T-helper 2 cell treated with Interferon-gamma antibody and Interleukin-4, amounts not matched to agents 5 μg/mL and 100 μg/mL, for 36 hours (primary cell): ENCODE measurements around the gene ST6GALNAC2.
"Not testable (repeated sequence)": the region's sequence is repeated elsewhere in the genome, so short reads cannot be mapped to it uniquely, and the experiment has no call there.

Experiments
- DNase-seq: peaks from one replicate; pipeline ENCODE4 v3.0.0; 2021; ENCODE audit warnings: low spot score
- H3K27ac Mint-ChIP-seq: one replicate; pipeline ENCODE4 v1.8.0; 2021; ENCODE audit warnings: mild to moderate bottlenecking, mixed read lengths
- H3K27me3 Mint-ChIP-seq: one replicate; pipeline ENCODE4 v1.8.0; 2021; ENCODE audit warnings: low read depth, mixed read lengths
- H3K36me3 Mint-ChIP-seq: one replicate; pipeline ENCODE4 v1.8.0; 2021; ENCODE audit warnings: low read depth, mixed read lengths
- H3K4me1 Mint-ChIP-seq: one replicate; pipeline ENCODE4 v1.8.0; 2021; ENCODE audit warnings: low read depth, mixed read lengths
- H3K4me3 Mint-ChIP-seq: one replicate; pipeline ENCODE4 v1.8.0; 2022; ENCODE audit warnings: mild to moderate bottlenecking, moderate library complexity, mixed read lengths
- H3K9me3 Mint-ChIP-seq: one replicate; pipeline ENCODE4 v1.8.0; 2021; ENCODE audit warnings: mixed read lengths

The ST6GALNAC2 gene

DNA sequence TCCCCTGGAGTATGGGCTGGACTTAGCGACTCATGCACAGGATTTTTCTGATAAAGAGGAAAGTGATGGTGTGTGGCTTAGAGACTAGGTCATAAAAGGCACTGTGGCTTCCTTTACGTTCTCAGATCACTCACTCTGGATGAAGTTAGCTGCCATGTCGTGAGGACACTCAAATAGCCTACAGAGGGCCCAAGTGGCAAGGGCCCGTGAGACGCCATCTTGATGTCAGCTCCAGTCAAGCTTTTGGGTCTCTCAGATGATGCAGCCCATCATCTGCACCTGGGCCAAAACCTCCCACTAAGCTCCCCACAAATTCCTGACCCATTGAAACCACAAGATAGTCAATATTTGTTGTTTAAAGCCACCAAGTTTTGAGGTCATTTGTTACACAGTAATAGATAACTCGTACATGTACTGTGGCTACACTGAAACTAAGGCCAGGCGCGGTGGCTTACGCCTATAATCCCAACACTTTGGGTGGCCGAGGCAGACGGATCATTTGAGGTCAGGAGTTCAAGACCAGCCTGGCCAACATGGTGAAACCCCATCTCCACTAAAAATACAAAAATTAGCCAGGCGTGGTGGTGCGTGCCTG is 14.7 kb downstream of the ST6GALNAC2 start:
- Mint-ChIP-seq H3K9me3 (no peaks in the 10 kb centered on the region), H3K4me1 (peaks cover 6% of the 10 kb centered on the region), H3K27me3 (no peaks in the 10 kb centered on the region)

DNA sequence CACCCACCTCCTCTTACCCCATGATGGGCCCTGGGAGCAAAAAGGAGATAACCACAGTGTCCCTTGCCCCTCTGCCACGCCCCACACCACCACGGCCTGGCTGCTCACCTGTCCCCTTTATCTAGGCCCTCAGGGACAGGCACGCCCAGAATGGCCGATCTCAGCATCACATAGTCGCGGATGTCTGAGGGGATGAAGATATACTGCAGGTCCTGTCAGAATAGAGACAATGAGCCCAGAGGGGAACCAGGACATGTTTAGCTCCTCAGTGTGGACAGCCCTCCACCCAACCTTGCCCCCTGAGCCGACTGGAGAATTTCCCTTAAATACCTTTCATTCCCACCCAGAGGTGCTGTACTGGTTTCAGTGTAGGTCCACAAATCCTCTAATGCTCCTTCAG is 15.2 kb downstream of the ST6GALNAC2 start:
- H3K9me3 Mint-ChIP-seq: no peaks in the 10 kb centered on the region
- no peaks in the 10 kb centered on the region for H3K27me3 Mint-ChIP-seq
- H3K27ac Mint-ChIP-seq: no peak overlapping the region
- H3K36me3 Mint-ChIP-seq: peaks cover 17% of the 10 kb centered on the region
- no peak overlapping the region for H3K4me3 Mint-ChIP-seq
- no peak for DNase-seq
- peaks cover 6% of the 10 kb centered on the region for H3K4me1 Mint-ChIP-seq

More for the DNA sequence above, 14.7 kb downstream of the ST6GALNAC2 start:
- Mint-ChIP-seq H3K27ac (no peak overlapping the region), H3K36me3 (peaks cover 11% of the 10 kb centered on the region), H3K4me3 (no peak overlapping the region)
- no peak for DNase-seq

GRCh38 chr17:76569607-76570279 is 15.9 kb downstream of the ST6GALNAC2 start:
- no peak for DNase-seq
- H3K4me3 Mint-ChIP-seq: no peak overlapping the region
- no peaks in the 10 kb centered on the region for H3K9me3 Mint-ChIP-seq
- H3K27me3 Mint-ChIP-seq: no peaks in the 10 kb centered on the region
- H3K36me3 Mint-ChIP-seq: peaks cover 24% of the 10 kb centered on the region
- H3K4me1 Mint-ChIP-seq: peaks cover 6% of the 10 kb centered on the region
- no peak overlapping the region for H3K27ac Mint-ChIP-seq

GRCh38 chr17:76568811-76569221 is 16.8 kb downstream of the ST6GALNAC2 start:
- Mint-ChIP-seq H3K4me1 (peaks cover 6% of the 10 kb centered on the region), H3K27ac (no peak overlapping the region), H3K4me3 (no peak overlapping the region), H3K36me3 (peaks cover 26% of the 10 kb centered on the region), H3K27me3 (no peaks in the 10 kb centered on the region), H3K9me3 (no peaks in the 10 kb centered on the region)
- DNase-seq: no peak

DNA sequence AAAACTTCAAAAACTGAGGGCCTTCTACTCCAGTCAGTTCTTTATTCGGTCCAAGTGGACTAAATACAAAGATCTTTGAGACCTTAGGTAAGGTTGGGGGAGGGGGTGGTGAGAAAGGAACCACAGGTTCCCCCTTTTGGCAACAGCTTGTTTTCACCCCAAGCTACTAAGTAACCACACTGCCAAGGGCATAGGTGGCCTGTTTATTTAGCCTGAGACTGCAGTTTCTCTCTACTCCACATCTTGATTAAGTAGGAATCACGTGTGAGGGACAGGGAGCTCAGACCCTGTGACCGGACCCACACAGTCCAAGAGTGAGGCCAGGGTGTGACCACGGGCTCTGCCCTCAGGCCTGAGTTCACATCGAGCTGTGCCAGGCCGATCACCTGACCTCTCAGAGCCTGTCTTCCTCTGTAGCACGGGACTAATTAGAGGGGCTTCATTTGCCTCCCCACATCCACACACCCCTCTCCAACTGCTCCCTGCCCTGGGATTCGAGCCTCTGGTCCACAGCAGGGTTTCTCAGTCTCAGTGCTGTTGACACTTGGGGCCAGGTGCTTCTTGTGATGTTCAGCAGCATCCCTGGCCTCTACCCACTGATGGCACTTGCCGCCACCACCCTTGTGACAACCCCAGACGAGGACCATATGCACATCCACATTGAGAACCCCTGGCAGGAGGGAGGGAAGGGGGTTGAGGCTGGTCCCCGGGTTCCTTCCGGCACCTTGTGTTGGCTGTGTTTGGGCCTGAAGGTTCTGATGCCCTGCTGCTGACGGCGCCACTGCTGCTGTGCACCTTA is 17.8 kb downstream of the ST6GALNAC2 start:
- Mint-ChIP-seq H3K27me3 (no peaks in the 10 kb centered on the region), H3K4me3 (no peak overlapping the region), H3K36me3 (peaks cover 32% of the 10 kb centered on the region), H3K27ac (no peak overlapping the region), H3K9me3 (no peaks in the 10 kb centered on the region), H3K4me1 (peaks cover 8% of the 10 kb centered on the region)
- DNase-seq: no peak

DNA sequence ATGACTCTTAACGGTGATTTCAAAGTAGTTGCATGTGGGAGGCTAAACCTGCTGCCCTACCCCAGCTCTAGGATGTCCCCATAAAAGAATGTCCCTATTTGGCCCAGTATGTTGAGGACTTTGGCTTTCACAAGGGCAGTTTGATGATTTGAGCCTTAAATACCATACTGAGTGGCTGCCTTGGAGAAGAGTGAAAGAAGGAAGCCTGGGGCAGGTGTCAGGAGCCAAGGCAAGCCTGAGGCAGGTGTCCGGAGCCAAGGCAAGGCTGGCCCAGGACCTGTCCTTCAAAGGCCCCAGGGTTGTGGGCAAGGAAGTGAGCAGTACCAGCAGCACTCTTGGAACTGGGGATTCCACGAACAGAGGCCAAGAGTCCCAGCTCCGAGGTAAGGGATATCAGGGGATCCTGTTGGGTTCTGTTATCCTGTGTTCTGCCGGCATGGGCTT is 18.6 kb downstream of the ST6GALNAC2 start:
- Mint-ChIP-seq H3K27ac (no peak overlapping the region), H3K36me3 (peaks cover 35% of the 10 kb centered on the region), H3K4me1 (peaks cover 10% of the 10 kb centered on the region), H3K4me3 (no peak overlapping the region), H3K27me3 (no peaks in the 10 kb centered on the region), H3K9me3 (no peaks in the 10 kb centered on the region)
- no peak for DNase-seq

DNA sequence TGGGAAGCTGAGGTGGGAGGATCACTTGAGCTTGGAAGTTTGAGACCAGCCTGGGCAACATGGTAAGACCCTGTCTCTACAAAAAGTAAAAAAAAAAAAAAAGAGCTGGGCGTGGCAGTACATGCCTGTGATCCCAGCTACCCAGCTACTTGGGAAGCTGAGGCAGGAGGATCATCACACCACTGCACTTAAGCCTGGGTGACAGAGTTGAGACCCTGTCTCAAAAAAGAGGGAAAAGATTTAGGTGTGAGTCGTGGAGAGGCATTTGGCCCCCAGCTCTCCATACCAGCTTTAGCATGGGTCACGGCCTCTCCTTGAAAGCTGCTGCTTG is 19.1 kb downstream of the ST6GALNAC2 start:
- no peak for DNase-seq
- Mint-ChIP-seq H3K4me1 (peaks cover 12% of the 10 kb centered on the region), H3K4me3 (no peak overlapping the region), H3K27me3 (no peaks in the 10 kb centered on the region), H3K36me3 (peaks cover 37% of the 10 kb centered on the region), H3K27ac (no peak overlapping the region), H3K9me3 (no peaks in the 10 kb centered on the region)

GRCh38 chr17:76565728-76566612 is 19.7 kb downstream of the ST6GALNAC2 start:
- Mint-ChIP-seq H3K27me3 (no peaks in the 10 kb centered on the region), H3K36me3 (peaks cover 42% of the 10 kb centered on the region), H3K4me3 (no peak overlapping the region), H3K4me1 (peaks cover 15% of the 10 kb centered on the region), H3K27ac (no peak overlapping the region), H3K9me3 (no peaks in the 10 kb centered on the region)
- DNase-seq: no peak

DNA sequence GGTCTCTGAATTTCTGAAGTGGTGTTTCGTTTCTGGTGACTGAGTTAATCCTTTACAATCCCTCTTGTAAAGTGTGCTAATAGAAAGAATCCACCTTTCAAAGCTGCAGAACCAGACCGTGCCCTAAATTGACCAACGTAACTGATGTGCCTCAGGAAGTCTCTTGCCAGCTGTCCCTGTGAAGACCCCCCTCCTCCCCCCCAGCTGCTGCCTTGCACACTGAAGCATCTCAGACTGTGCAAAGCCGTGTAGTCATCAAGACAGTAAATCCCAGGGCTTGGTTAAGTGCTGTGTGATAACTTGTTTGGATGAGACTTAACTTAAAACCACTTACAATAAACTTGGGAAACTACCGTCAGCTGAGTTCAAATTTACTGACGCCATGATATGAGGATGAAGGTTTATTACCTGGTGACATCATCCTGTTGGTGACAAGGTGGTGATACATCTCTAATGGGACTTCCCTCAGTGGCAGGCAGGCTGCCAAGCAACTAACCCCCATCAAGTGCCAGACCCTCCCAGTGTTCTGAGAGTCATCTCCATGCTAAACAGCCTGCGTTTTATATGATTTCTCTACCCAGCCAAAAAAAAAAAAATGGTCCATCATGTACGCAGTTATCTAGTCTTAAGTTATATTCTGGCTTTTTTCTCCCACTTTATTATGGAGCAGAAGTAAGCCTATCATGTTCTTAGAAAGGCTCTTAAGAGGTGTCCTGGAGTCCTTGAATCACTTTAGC is 20.5 kb downstream of the ST6GALNAC2 start:
- H3K27me3 Mint-ChIP-seq, H3K9me3 Mint-ChIP-seq, DNase-seq, H3K27ac Mint-ChIP-seq, H3K4me3 Mint-ChIP-seq: not testable (repeated sequence)
- Mint-ChIP-seq H3K4me1 (peaks cover 15% of the 10 kb centered on the region), H3K36me3 (peaks cover 45% of the 10 kb centered on the region)

- Mint-ChIP-seq H3K36me3 (peaks cover 61% of the 10 kb centered on the region), H3K4me1 (peaks cover 21% of the 10 kb centered on the region)
- not testable (repeated sequence) for H3K27ac Mint-ChIP-seq, H3K27me3 Mint-ChIP-seq, DNase-seq, H3K9me3 Mint-ChIP-seq, H3K4me3 Mint-ChIP-seq
Measured at GRCh38 chr17:76563359-76563758, 22.3 kb downstream of the ST6GALNAC2 start.

GRCh38 chr17:76562734-76563148 is 22.9 kb downstream of the ST6GALNAC2 start:
- Mint-ChIP-seq H3K9me3 (no peaks in the 10 kb centered on the region), H3K27me3 (no peaks in the 10 kb centered on the region), H3K27ac (no peak overlapping the region), H3K4me3 (no peak overlapping the region), H3K36me3 (peaks cover 66% of the 10 kb centered on the region), H3K4me1 (peaks cover 22% of the 10 kb centered on the region)
- no peak for DNase-seq

DNA sequence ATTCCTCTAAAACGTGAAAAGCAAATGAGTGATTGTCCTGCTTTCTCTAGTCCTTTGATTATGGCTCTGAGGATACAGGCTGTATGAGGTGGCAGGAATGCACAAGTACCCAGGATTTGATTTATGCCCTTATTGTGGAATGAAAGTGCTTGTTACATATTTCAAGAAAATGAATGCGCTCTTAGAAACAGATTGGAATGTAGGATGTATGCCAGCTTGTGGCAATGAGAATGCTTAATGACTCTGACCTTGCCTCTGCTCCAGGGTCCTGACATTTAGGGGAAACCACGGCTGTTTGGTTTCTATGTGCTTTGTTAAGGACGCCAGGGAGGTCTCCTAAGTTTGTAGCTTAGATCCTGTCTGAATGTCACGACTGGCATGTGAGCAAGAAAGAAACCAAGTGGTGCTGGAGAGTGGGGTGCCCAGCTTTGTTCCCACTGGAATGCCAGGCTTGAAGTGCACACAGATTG is 23.8 kb downstream of the ST6GALNAC2 start:
- no peak for DNase-seq
- H3K4me3 Mint-ChIP-seq: no peak overlapping the region
- H3K36me3 Mint-ChIP-seq: peaks cover 70% of the 10 kb centered on the region
- no peak overlapping the region for H3K27ac Mint-ChIP-seq
- peaks cover 22% of the 10 kb centered on the region for H3K4me1 Mint-ChIP-seq
- H3K27me3 Mint-ChIP-seq: no peaks in the 10 kb centered on the region
- H3K9me3 Mint-ChIP-seq: no peaks in the 10 kb centered on the region

GRCh38 chr17:76561332-76561731 is 24.3 kb downstream of the ST6GALNAC2 start:
- no peak overlapping the region for H3K4me3 Mint-ChIP-seq
- no peaks in the 10 kb centered on the region for H3K27me3 Mint-ChIP-seq
- peaks cover 25% of the 10 kb centered on the region for H3K4me1 Mint-ChIP-seq
- no peak overlapping the region for H3K27ac Mint-ChIP-seq
- peaks cover 65% of the 10 kb centered on the region for H3K36me3 Mint-ChIP-seq
- H3K9me3 Mint-ChIP-seq: no peaks in the 10 kb centered on the region
- no peak for DNase-seq
